ENCODE measurements around the gene BDH1. TPM values are rescaled to one million over a fixed set of nuclear protein-coding genes. Genes with fewer than 3 reads are reported as not detected.

Gene BDH1
- total and polyA plus RNA-seq, 2 experiments from 2014 or later: 61.8 to 62.9 TPM

DNA sequence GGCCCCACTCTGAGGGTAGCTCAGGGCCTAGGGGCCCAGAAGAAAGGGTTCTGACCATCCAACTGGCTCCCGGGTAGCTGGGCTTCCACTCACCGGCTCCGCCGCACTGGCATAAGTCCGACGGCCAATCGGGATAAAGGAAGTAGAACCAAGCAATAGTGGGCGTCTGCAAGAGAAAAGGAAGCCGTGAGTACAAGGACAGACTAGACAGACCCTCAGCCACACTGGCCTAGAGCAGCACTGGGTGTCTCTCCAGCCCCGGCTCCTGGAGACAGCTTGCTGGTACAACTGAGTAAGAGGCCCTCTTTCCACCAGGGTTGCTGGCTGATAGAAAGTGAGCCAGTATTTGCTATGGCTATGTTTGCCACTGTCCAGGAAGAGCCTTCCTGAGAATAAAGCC lies 22.4 kb downstream of the BDH1 start:
- H3K27me3 ChIP-seq: no peaks in the 10 kb centered on the region
- TF ChIP-seq EZH2phosphoT487 (IDR thresholded peaks at IDR 0.05; ENCODE audit: low read depth, severe bottlenecking, unreplicated experiment) (no peak), EZH2 (IDR thresholded peaks at IDR 0.05; ENCODE audit: borderline replicate concordance) (no peak)
- TF ChIP-seq, protein P1, sequence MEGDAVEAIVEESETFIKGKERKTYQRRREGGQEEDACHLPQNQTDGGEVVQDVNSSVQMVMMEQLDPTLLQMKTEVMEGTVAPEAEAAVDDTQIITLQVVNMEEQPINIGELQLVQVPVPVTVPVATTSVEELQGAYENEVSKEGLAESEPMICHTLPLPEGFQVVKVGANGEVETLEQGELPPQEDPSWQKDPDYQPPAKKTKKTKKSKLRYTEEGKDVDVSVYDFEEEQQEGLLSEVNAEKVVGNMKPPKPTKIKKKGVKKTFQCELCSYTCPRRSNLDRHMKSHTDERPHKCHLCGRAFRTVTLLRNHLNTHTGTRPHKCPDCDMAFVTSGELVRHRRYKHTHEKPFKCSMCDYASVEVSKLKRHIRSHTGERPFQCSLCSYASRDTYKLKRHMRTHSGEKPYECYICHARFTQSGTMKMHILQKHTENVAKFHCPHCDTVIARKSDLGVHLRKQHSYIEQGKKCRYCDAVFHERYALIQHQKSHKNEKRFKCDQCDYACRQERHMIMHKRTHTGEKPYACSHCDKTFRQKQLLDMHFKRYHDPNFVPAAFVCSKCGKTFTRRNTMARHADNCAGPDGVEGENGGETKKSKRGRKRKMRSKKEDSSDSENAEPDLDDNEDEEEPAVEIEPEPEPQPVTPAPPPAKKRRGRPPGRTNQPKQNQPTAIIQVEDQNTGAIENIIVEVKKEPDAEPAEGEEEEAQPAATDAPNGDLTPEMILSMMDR (IDR thresholded peaks at IDR 0.05; ENCODE audit: poor library complexity): no peak
- no peak for DNase-seq (ENCODE audit: low spot score)
- H3K4me3 ChIP-seq: no peak overlapping the region
- H3K36me3 ChIP-seq (replicated peaks; ENCODE audit: insufficient read depth, low read depth): no peaks in the 10 kb centered on the region
- no peaks in the 10 kb centered on the region for H3K79me2 ChIP-seq
- H4K20me1 ChIP-seq (ENCODE audit: insufficient read depth, poor library complexity, severe bottlenecking): no peaks in the 10 kb centered on the region
- no peaks in the 10 kb centered on the region for H3K9me3 ChIP-seq (ENCODE audit: low read depth)
- no peaks in the 10 kb centered on the region for H3K9me2 ChIP-seq (replicated peaks; ENCODE audit: insufficient read depth)
- 97% methylated on average over 10 of the region's 10 CpGs for WGBS (ENCODE audit: low lambda C conversion rate, missing lambda C conversion rate)
- H3K4me1 ChIP-seq (ENCODE audit: insufficient read depth): no peaks in the 10 kb centered on the region
- H2AFZ ChIP-seq: no peak overlapping the region
- no peak overlapping the region for H3K4me2 ChIP-seq
- H3K27ac ChIP-seq: no peak overlapping the region

DNA sequence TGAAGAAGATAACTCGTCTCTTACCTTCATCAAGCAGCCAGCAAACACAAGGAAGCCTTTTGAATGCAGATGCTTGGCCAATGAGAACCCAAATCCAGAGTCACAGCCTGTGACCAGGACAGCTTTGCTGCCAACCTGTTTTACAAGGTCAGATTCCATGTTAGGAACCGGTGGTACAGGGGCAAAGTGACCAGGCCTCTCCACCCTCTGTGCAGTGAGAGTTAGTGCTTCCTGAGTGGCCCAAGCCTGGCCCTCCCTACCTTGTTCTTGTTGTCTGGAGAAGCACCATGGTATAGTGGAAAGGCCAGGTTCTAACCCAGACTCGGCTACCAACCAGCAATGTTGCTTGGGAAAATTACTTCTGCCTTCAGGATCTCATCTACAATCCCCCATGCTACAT lies 23.4 kb downstream of the BDH1 start:
- 98% methylated on average over 3 of the region's 3 CpGs for WGBS (ENCODE audit: low lambda C conversion rate, missing lambda C conversion rate)
- H3K4me1 ChIP-seq (ENCODE audit: insufficient read depth): no peaks in the 10 kb centered on the region
- TF ChIP-seq EZH2 (IDR thresholded peaks at IDR 0.05; ENCODE audit: borderline replicate concordance) (no peak), EZH2phosphoT487 (IDR thresholded peaks at IDR 0.05; ENCODE audit: low read depth, severe bottlenecking, unreplicated experiment) (no peak)
- TF ChIP-seq, protein P1 (IDR thresholded peaks at IDR 0.05; ENCODE audit: poor library complexity): no peak
- H3K27ac ChIP-seq: no peak overlapping the region
- no peak overlapping the region for H2AFZ ChIP-seq
- no peak for DNase-seq (ENCODE audit: low spot score)
- H3K79me2 ChIP-seq: no peaks in the 10 kb centered on the region
- no peaks in the 10 kb centered on the region for H3K9me2 ChIP-seq (replicated peaks; ENCODE audit: insufficient read depth)
- no peak overlapping the region for H3K4me2 ChIP-seq
- no peaks in the 10 kb centered on the region for H3K27me3 ChIP-seq
- H3K4me3 ChIP-seq: no peak overlapping the region
- H4K20me1 ChIP-seq (ENCODE audit: insufficient read depth, poor library complexity, severe bottlenecking): no peaks in the 10 kb centered on the region
- no peaks in the 10 kb centered on the region for H3K36me3 ChIP-seq (replicated peaks; ENCODE audit: insufficient read depth, low read depth)
- no peaks in the 10 kb centered on the region for H3K9me3 ChIP-seq (ENCODE audit: low read depth)

DNA sequence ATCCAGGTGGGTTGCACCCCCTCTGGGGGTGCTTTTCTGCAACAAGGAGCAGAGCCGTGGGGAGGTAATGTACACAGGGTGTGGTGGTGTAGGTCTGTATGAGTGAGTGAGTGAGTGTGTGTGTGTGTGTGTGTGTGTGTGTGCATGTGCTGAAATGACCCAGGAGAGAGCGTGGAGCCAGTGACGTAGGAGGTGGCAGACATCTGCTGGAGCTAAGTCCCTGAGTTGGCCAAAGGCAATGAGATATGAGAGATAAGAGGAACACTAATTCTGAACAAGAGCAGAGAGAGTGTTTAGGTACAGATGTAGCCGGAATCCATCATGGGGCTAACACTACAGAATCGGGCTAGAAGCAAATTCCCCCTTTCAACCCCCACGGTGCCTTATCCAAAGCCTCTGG lies 27.6 kb downstream of the BDH1 start:
- H3K36me3 ChIP-seq (replicated peaks; ENCODE audit: insufficient read depth, low read depth): no peaks in the 10 kb centered on the region
- H2AFZ ChIP-seq: no peak overlapping the region
- H3K9me2 ChIP-seq (replicated peaks; ENCODE audit: insufficient read depth): no peaks in the 10 kb centered on the region
- no peak overlapping the region for H3K27ac ChIP-seq
- no peaks in the 10 kb centered on the region for H3K27me3 ChIP-seq
- no peak overlapping the region for H3K4me3 ChIP-seq
- H3K79me2 ChIP-seq: no peaks in the 10 kb centered on the region
- H3K4me1 ChIP-seq (ENCODE audit: insufficient read depth): peaks cover 2% of the 10 kb centered on the region
- no peaks in the 10 kb centered on the region for H3K9me3 ChIP-seq (ENCODE audit: low read depth)
- WGBS (ENCODE audit: low lambda C conversion rate, missing lambda C conversion rate): 69% methylated on average over 6 of the region's 6 CpGs
- no peak overlapping the region for H3K4me2 ChIP-seq
- TF ChIP-seq EZH2phosphoT487 (IDR thresholded peaks at IDR 0.05; ENCODE audit: low read depth, severe bottlenecking, unreplicated experiment): no peak
- no peak for TF ChIP-seq EZH2 (IDR thresholded peaks at IDR 0.05; ENCODE audit: borderline replicate concordance)
- TF ChIP-seq, protein P1 (IDR thresholded peaks at IDR 0.05; ENCODE audit: poor library complexity): no peak
- DNase-seq (ENCODE audit: low spot score): no peak
- no peaks in the 10 kb centered on the region for H4K20me1 ChIP-seq (ENCODE audit: insufficient read depth, poor library complexity, severe bottlenecking)

DNA sequence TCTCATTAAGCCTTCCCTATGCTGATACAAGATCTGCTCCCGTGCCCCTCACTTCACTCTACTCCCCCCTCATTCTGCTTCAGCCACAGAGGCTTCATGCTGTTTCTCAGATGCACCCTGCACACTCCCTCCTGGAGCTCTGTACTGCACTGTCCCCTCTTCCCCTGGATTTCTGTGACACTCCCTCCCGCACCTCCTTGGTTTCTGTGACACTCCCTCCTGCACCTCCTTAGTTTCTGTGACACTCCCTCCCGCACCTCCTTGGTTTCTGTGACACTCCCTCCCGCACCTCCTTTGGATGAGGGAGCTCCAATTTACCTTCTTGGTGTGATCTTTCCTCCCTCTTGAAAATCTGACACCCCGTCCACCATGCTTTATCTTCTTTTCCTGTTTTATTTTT lies 28.2 kb downstream of the BDH1 start:
- no peaks in the 10 kb centered on the region for H3K9me2 ChIP-seq (replicated peaks; ENCODE audit: insufficient read depth)

More for the DNA sequence above, 28.2 kb downstream of the BDH1 start:
- Histone ChIP-seq H3K36me3 (replicated peaks; ENCODE audit: insufficient read depth, low read depth) (no peaks in the 10 kb centered on the region), H2AFZ (no peak overlapping the region), H3K27ac (no peak overlapping the region), H3K4me2 (no peak overlapping the region), H3K4me1 (ENCODE audit: insufficient read depth) (peaks cover 8% of the 10 kb centered on the region), H3K79me2 (no peaks in the 10 kb centered on the region), H3K9me3 (ENCODE audit: low read depth) (no peaks in the 10 kb centered on the region), H3K27me3 (no peaks in the 10 kb centered on the region), H3K4me3 (no peak overlapping the region), H4K20me1 (ENCODE audit: insufficient read depth, poor library complexity, severe bottlenecking) (no peaks in the 10 kb centered on the region)
- WGBS (ENCODE audit: low lambda C conversion rate, missing lambda C conversion rate): 88% methylated on average over 5 of the region's 5 CpGs
- no peak for DNase-seq (ENCODE audit: low spot score)
- TF ChIP-seq EZH2phosphoT487 (IDR thresholded peaks at IDR 0.05; ENCODE audit: low read depth, severe bottlenecking, unreplicated experiment) (no peak), EZH2 (IDR thresholded peaks at IDR 0.05; ENCODE audit: borderline replicate concordance) (no peak)
- TF ChIP-seq, protein P1 (IDR thresholded peaks at IDR 0.05; ENCODE audit: poor library complexity): no peak

All from hepatocyte (in vitro differentiated cells).